HEK293 (cell line): ENCODE measurements around the gene OCRL.
A peak's percentile ranks its signal among the peaks of the same experiment; 100 is the strongest.

ENCODE experiments used
- CTCF ChIA-PET: fragments of 350-600 bp; formaldehyde crosslinking; extraction: SDS; loops from one replicate; lab custom pipeline; 2021; ENCODE audit warnings: antibody characterized with exemption; lab: Yijun Ruan, JAX
- POLR2A ChIA-PET: fragments of 300-600 bp; formaldehyde crosslinking; extraction: SDS; loops from one replicate; lab custom pipeline; 2020; ENCODE audit warnings: antibody characterized with exemption, inconsistent platforms; lab: Yijun Ruan, JAX
- H3K27ac ChIP-seq: fragments of 200-500 bp; sonication (Bioruptor generic); 2 replicates; pipeline ENCODE4 v1.5.1; 2014; ENCODE audit warnings: low read depth, low read length, control low read depth, inconsistent platforms; ENCODE audit errors: extremely low read depth
- H3K36me3 ChIP-seq, 2 experiments: fragments of 200-500 bp in 1 of 2; sonication (Bioruptor generic) in 1 of 2; 1 replicate in 1 of 2; 2 replicates in 1 of 2; pipeline ENCODE4 v1.5.1; 2014 to 2017; ENCODE audit warnings: inconsistent platforms in 2 of 2, low read length in 2 of 2; ENCODE audit not compliant: control insufficient read depth in 2 of 2, insufficient read depth in 1 of 2
- H3K4me1 ChIP-seq: fragments of 200-500 bp; sonication (Bioruptor generic); 2 replicates; pipeline ENCODE4 v1.5.1; 2014; ENCODE audit warnings: mild to moderate bottlenecking, low read length, inconsistent platforms; ENCODE audit not compliant: control insufficient read depth, insufficient read depth
- H3K4me3 ChIP-seq: 2 replicates; pipeline ENCODE4 v1.5.1; 2011; ENCODE audit warnings: low read depth, mild to moderate bottlenecking, control low read depth, low read length, moderate library complexity
- H3K9me3 ChIP-seq: fragments of 200-500 bp; sonication (Bioruptor generic); 2 replicates; pipeline ENCODE4 v1.5.1; 2014; ENCODE audit warnings: low read depth, low read length, inconsistent platforms; ENCODE audit not compliant: control insufficient read depth, insufficient read depth
- BCL11A ChIP-seq: fragments of 450-650 bp; formaldehyde crosslinking; IDR thresholded peaks from 2 replicates; pipeline ENCODE4 v1.5.1; 2016; ENCODE audit warnings: low read depth, missing biosample characterization, missing genetic modification characterization
- GLIS1 ChIP-seq: fragments of 450-650 bp; formaldehyde crosslinking; IDR thresholded peaks from 2 replicates; pipeline ENCODE4 v1.5.1; 2016; ENCODE audit warnings: missing biosample characterization, missing genetic modification characterization
- KLF1 ChIP-seq: fragments of 450-650 bp; formaldehyde crosslinking; IDR thresholded peaks from 2 replicates; pipeline ENCODE4 v1.5.1; 2016; ENCODE audit warnings: missing biosample characterization, missing genetic modification characterization
- KLF16 ChIP-seq: fragments of 450-650 bp; formaldehyde crosslinking; IDR thresholded peaks from 2 replicates; pipeline ENCODE4 v1.5.1; 2017; ENCODE audit warnings: missing biosample characterization, missing genetic modification characterization
- KLF9 ChIP-seq: fragments of 450-650 bp; formaldehyde crosslinking; IDR thresholded peaks from 2 replicates; pipeline ENCODE4 v1.5.1; 2016; ENCODE audit warnings: missing biosample characterization, missing genetic modification characterization, low read depth
- SETDB1 ChIP-seq: IDR thresholded peaks from one replicate; pipeline ENCODE4 v1.6.1; 2017; ENCODE audit warnings: mild to moderate bottlenecking, low read length, moderate library complexity, mixed read lengths; ENCODE audit not compliant: insufficient read length
- SP3 ChIP-seq: fragments of 450-650 bp; formaldehyde crosslinking; IDR thresholded peaks from 2 replicates; pipeline ENCODE4 v1.5.1; 2016; ENCODE audit warnings: missing biosample characterization, missing genetic modification characterization
- TCF7L2 ChIP-seq: IDR thresholded peaks from 2 replicates; pipeline ENCODE4 v1.6.1; 2011; ENCODE audit warnings: low read depth, mild to moderate bottlenecking, inconsistent platforms, low read length, moderate library complexity, borderline replicate concordance
- YY2 ChIP-seq: fragments of 450-650 bp; formaldehyde crosslinking; IDR thresholded peaks from 2 replicates; pipeline ENCODE4 v1.5.1; 2016; ENCODE audit warnings: missing biosample characterization, missing genetic modification characterization
- ZBTB20 ChIP-seq: fragments of 450-650 bp; formaldehyde crosslinking; IDR thresholded peaks from 2 replicates; pipeline ENCODE4 v1.5.1; 2016; ENCODE audit warnings: missing biosample characterization, missing genetic modification characterization
- ZNF2 ChIP-seq: fragments of 450-650 bp; formaldehyde crosslinking; IDR thresholded peaks from 2 replicates; pipeline ENCODE4 v1.5.1; 2016; ENCODE audit warnings: missing biosample characterization, missing genetic modification characterization
- ZNF202 ChIP-seq: fragments of 450-650 bp; formaldehyde crosslinking; IDR thresholded peaks from 2 replicates; pipeline ENCODE4 v1.5.1; 2016; ENCODE audit warnings: missing biosample characterization, missing genetic modification characterization, borderline replicate concordance
- ZNF223 ChIP-seq: fragments of 450-650 bp; formaldehyde crosslinking; IDR thresholded peaks from 2 replicates; pipeline ENCODE4 v1.5.1; 2016; ENCODE audit warnings: missing biosample characterization, missing genetic modification characterization
- ZNF324 ChIP-seq: fragments of 450-650 bp; formaldehyde crosslinking; IDR thresholded peaks from 2 replicates; pipeline ENCODE4 v1.5.1; 2016; ENCODE audit warnings: missing biosample characterization, missing genetic modification characterization
- ZNF341 ChIP-seq: fragments of 450-650 bp; formaldehyde crosslinking; IDR thresholded peaks from 2 replicates; pipeline ENCODE4; 2016; ENCODE audit warnings: low read depth, missing biosample characterization, missing genetic modification characterization
- ZNF623 ChIP-seq: fragments of 450-650 bp; formaldehyde crosslinking; IDR thresholded peaks from 2 replicates; pipeline ENCODE4 v1.5.1; 2016; ENCODE audit warnings: missing biosample characterization, missing genetic modification characterization
- ZNF677 ChIP-seq: fragments of 450-650 bp; IDR thresholded peaks from 2 replicates; pipeline ENCODE4 v1.5.0; 2018; ENCODE audit warnings: missing biosample characterization, mild to moderate bottlenecking, missing genetic modification characterization, moderate library complexity
- ZNF791 ChIP-seq: fragments of 450-650 bp; formaldehyde crosslinking; IDR thresholded peaks from 2 replicates; pipeline ENCODE4 v1.5.1; 2016; ENCODE audit warnings: missing biosample characterization, missing genetic modification characterization
- ZSCAN30 ChIP-seq: fragments of 450-650 bp; IDR thresholded peaks from 2 replicates; pipeline ENCODE4 v1.5.1; 2018; ENCODE audit warnings: missing biosample characterization, mild to moderate bottlenecking, missing genetic modification characterization, moderate library complexity
- TF ChIP-seq, protein P1 (sequence below): fragments of 450-650 bp; formaldehyde crosslinking; IDR thresholded peaks from 2 replicates; pipeline ENCODE4 v1.5.1; 2016; ENCODE audit warnings: missing biosample characterization, missing genetic modification characterization, low read depth
- TF ChIP-seq, protein P2 (sequence below): fragments of 450-650 bp; formaldehyde crosslinking; IDR thresholded peaks from 2 replicates; pipeline ENCODE4 v1.5.1; 2016; ENCODE audit warnings: missing biosample characterization, missing genetic modification characterization, low read depth

OCRL gene

DNA sequence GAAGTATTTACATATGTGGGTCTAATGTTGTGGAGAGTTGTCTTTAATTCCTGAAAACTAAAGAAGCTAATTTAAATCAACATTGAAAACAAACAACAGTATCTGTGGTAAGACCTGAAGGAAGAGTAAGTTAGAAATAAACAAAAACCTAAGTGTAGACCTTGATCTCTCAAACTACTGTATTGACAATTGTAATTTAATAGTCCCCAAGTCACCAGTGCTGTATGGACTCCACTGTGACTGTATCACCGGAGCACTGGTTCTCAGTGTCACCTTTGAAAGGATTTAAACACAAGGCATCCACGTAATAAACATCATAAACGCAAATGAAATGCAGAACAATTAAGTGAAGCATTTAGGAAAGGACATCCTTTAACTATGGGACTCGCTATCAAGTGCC is 46.4 kb downstream of the OCRL start:
- Histone ChIP-seq H3K36me3 (peaks cover 0 to 72% of the 10 kb centered on the region in 2 experiments; a peak in 2 of 3 replicates), H3K4me3 (no peak overlapping the region), H3K4me1 (no peaks in the 10 kb centered on the region), H3K9me3 (no peaks in the 10 kb centered on the region), H3K27ac (no peak overlapping the region)
- POLR2A ChIA-PET, result no interaction called here
- no peak for TF ChIP-seq ZNF677 (tag by site-specific recombination)
- TF ChIP-seq KLF9 (tag by site-specific recombination), result no peak
- CTCF ChIA-PET, result interaction anchor here (1.2 to 2.0 kb wide), 2 partner anchors 10 to 19 kb away, joined by 3 to 6 read pairs; no protein-coding TSS in a partner anchor

DNA sequence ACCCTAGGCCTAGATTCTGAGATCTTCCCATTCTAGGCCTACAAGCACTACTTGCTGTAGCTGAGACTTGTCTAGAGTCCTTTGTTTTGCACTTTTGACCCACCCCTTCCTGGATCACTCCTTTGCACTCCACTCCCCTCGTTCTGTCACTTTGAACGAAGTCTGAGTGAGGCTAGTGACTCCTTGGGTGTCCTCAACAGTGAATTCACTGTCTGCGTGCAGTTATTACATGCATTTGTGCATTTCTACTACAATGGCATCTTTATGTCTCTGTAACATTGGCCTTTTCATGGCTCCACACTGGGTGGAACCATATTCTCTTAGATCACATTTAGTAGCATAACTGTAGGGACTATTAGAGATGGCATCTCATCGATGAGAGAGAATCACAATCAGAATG is 50.5 kb downstream of the OCRL start:
- Histone ChIP-seq H3K27ac (no peak overlapping the region), H3K9me3 (no peaks in the 10 kb centered on the region), H3K4me3 (no peak overlapping the region), H3K36me3 (peaks cover 0 to 84% of the 10 kb centered on the region in 2 experiments; a peak in 2 of 3 replicates), H3K4me1 (no peaks in the 10 kb centered on the region)
- ChIA-PET CTCF (no interaction called here), POLR2A (no interaction called here)
- TF ChIP-seq ZSCAN30 (tag by site-specific recombination), result no peak
- TF ChIP-seq ZNF324, result no peak

DNA sequence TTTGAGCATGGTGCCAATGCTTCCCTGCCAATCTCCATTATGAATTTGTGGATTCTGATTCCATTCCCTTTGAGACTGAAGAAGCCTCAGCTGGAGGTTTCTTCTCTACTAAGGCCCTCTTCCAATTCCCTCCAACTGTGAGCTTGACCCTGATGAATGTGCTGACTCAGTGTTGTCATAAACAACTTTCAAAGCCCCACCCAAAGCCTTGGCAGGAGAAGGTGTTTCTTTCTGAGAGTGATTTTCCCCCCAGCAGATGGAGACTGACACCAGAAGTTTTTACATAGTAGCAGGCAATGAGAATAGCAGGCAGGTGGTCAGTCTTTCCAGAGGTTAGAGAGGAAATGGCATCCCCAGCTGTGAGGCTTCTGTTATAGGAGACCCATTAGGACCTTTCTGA is 53.1 kb downstream of the OCRL start:
- no peaks in the 10 kb centered on the region for H3K9me3 ChIP-seq
- no peak for TF ChIP-seq ZNF341
- TF ChIP-seq ZNF223 (tag by site-specific recombination), result no peak
- TF ChIP-seq KLF1 (tag by site-specific recombination), result 0 out of 2 replicates have a peak, but pooled peaks have one; percentile 33
- TF ChIP-seq GLIS1, result peak; percentile 90
- TF ChIP-seq KLF16, result no peak
- CTCF ChIA-PET, result interaction anchor here (0.9 to 1.2 kb wide), 2 partner anchors 9 to 13 kb away, joined by 3 to 4 read pairs; no protein-coding TSS in a partner anchor
- peaks cover 0 to 75% of the 10 kb centered on the region in 2 experiments for H3K36me3 ChIP-seq
- POLR2A ChIA-PET, result no interaction called here
- H3K27ac ChIP-seq, result no peak overlapping the region
- no peak overlapping the region for H3K4me3 ChIP-seq
- no peaks in the 10 kb centered on the region for H3K4me1 ChIP-seq

DNA sequence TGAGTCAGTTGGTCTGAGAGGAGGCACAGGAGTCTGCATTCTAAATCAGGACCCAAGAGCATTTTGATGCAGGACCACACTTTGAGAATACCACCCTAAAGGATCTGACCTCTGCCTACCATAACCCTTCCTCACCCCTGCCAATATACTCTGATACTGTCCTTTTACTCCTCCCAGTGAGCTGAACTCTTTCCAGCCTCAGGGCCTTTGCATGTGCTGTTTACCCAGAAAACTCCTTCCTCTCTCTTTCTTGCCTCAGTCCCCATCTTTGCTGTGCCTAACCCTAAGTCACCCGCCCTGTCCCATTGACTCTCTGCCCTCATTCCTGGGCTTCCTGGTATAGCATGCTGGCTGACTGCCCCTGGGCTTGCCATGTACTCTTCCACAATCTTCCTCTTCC is 54.7 kb downstream of the OCRL start:
- peaks cover 0 to 59% of the 10 kb centered on the region in 2 experiments for H3K36me3 ChIP-seq
- no peak overlapping the region for H3K27ac ChIP-seq
- CTCF ChIA-PET, result no interaction called here
- TF ChIP-seq ZNF623 (tag by site-specific recombination), result peak; percentile 91
- no peak for TF ChIP-seq ZBTB20 (tag by site-specific recombination)
- TF ChIP-seq ZNF202, result no peak
- no peaks in the 10 kb centered on the region for H3K4me1 ChIP-seq
- POLR2A ChIA-PET, result no interaction called here
- no peak overlapping the region for H3K4me3 ChIP-seq
- no peaks in the 10 kb centered on the region for H3K9me3 ChIP-seq

DNA sequence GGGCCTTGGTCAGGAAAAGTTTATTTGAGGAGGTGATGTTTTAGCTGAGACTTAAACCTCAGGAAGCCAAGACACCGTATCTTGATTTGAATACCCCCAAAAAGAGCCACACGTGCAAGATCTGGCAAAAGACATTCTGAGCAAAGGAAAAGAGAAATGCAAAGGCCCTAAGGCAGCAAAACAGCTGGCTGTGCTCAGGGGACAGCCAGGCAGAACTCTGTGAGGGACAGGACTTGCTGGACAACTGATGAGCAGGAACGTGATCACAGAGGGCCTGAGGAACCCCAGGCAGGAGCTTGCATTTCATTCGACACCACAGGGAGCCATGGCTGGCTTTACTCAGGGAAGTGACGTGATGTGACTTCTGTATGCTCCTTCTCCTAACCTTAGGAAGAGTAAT is 56.0 kb downstream of the OCRL start:
- Histone ChIP-seq H3K9me3 (no peaks in the 10 kb centered on the region), H3K27ac (no peak overlapping the region), H3K4me3 (no peak overlapping the region), H3K4me1 (no peaks in the 10 kb centered on the region), H3K36me3 (peaks cover 0 to 46% of the 10 kb centered on the region in 2 experiments; a peak in 2 of 3 replicates)
- ChIA-PET POLR2A (no interaction called here), CTCF (interaction anchor here (0.7 to 1.2 kb wide), 4 partner anchors 9 to 130 kb away, joined by 3 to 4 read pairs (median 3); no protein-coding TSS in a partner anchor)
- TF ChIP-seq, protein P1, sequence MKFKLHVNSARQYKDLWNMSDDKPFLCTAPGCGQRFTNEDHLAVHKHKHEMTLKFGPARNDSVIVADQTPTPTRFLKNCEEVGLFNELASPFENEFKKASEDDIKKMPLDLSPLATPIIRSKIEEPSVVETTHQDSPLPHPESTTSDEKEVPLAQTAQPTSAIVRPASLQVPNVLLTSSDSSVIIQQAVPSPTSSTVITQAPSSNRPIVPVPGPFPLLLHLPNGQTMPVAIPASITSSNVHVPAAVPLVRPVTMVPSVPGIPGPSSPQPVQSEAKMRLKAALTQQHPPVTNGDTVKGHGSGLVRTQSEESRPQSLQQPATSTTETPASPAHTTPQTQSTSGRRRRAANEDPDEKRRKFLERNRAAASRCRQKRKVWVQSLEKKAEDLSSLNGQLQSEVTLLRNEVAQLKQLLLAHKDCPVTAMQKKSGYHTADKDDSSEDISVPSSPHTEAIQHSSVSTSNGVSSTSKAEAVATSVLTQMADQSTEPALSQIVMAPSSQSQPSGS (tag by site-specific recombination), result no peak
- no peak for TF ChIP-seq BCL11A (tag by site-specific recombination)
- TF ChIP-seq, protein P2, sequence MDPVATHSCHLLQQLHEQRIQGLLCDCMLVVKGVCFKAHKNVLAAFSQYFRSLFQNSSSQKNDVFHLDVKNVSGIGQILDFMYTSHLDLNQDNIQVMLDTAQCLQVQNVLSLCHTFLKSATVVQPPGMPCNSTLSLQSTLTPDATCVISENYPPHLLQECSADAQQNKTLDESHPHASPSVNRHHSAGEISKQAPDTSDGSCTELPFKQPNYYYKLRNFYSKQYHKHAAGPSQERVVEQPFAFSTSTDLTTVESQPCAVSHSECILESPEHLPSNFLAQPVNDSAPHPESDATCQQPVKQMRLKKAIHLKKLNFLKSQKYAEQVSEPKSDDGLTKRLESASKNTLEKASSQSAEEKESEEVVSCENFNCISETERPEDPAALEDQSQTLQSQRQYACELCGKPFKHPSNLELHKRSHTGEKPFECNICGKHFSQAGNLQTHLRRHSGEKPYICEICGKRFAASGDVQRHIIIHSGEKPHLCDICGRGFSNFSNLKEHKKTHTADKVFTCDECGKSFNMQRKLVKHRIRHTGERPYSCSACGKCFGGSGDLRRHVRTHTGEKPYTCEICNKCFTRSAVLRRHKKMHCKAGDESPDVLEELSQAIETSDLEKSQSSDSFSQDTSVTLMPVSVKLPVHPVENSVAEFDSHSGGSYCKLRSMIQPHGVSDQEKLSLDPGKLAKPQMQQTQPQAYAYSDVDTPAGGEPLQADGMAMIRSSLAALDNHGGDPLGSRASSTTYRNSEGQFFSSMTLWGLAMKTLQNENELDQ (tag by site-specific recombination), result no peak
- TF ChIP-seq ZNF2, result no peak
- no peak for TF ChIP-seq SETDB1
- no peak for TF ChIP-seq YY2 (tag by site-specific recombination)
- TF ChIP-seq ZNF791 (tag by site-specific recombination), result no peak
- no peak for TF ChIP-seq TCF7L2
- no peak for TF ChIP-seq SP3 (tag by site-specific recombination)
